HFF-Myc (cell line): ENCODE results near the gene JMJD1C.
"Not testable (repeated sequence)": the region's sequence is repeated elsewhere in the genome, so short reads cannot be mapped to it uniquely, and the experiment has no call there.

Experiments used
- DNase-seq: peaks from one replicate; pipeline ENCODE4 v3.0.0-alpha.2; 2011; ENCODE audit warnings: low read depth; ENCODE audit errors: extremely low read depth
- H3K4me3 ChIP-seq: replicated peaks from 2 replicates; pipeline ENCODE4 v1.5.1; 2011; ENCODE audit warnings: low read depth, mild to moderate bottlenecking, control low read depth, low read length
- TF ChIP-seq, protein P1 (sequence below): IDR thresholded peaks from 2 replicates; pipeline ENCODE4 v1.5.1; 2012; ENCODE audit warnings: mild to moderate bottlenecking, low read depth, low read length, control low read depth; ENCODE audit errors: missing control alignments

JMJD1C gene

DNA sequence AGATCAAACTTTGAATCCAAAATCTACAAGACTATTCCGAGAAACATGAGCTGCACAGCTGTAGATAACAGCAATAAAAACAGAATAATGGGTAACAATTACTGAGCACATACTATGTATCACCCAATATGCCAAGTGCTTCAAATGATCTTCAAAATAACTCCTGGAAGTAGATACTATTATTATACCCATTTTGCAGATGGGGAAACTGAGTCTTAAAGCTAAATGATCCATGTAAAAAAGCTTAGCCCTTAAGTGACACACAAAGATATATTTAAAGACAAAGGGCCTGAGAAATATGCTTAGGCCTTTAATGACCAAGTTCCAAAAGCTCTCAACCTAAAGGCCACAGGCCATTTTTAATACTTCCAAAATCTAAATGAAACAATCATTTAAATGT lies 37.1 kb upstream of the JMJD1C start:
- H3K4me3 ChIP-seq: no peak overlapping the region
- no peak for DNase-seq
- TF ChIP-seq, protein P1, sequence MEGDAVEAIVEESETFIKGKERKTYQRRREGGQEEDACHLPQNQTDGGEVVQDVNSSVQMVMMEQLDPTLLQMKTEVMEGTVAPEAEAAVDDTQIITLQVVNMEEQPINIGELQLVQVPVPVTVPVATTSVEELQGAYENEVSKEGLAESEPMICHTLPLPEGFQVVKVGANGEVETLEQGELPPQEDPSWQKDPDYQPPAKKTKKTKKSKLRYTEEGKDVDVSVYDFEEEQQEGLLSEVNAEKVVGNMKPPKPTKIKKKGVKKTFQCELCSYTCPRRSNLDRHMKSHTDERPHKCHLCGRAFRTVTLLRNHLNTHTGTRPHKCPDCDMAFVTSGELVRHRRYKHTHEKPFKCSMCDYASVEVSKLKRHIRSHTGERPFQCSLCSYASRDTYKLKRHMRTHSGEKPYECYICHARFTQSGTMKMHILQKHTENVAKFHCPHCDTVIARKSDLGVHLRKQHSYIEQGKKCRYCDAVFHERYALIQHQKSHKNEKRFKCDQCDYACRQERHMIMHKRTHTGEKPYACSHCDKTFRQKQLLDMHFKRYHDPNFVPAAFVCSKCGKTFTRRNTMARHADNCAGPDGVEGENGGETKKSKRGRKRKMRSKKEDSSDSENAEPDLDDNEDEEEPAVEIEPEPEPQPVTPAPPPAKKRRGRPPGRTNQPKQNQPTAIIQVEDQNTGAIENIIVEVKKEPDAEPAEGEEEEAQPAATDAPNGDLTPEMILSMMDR: no peak

GRCh38 chr10:63501954-63502353 lies 36.2 kb upstream of the JMJD1C start:
- no peak overlapping the region for H3K4me3 ChIP-seq
- DNase-seq: no peak
- TF ChIP-seq, protein P1: no peak

GRCh38 chr10:63500551-63500950 lies 34.8 kb upstream of the JMJD1C start:
- not testable (repeated sequence) for DNase-seq, H3K4me3 ChIP-seq

DNA sequence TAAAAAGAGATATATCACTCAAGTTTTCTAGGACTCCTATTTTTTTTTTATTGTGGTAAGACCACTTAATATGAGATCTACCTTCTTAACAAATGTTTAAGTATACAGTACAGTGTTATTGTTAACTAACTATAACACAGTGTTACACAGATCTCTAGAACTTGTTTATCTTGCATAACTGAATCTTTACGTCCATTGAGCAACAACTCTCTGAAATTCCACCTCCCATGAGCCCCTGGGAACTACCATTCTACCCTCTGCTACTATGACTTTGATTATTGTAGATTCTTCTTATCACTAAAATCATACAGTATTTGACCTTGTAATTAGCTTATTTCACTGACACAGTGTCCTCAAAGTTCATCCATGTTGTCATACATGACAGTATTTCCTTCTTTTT lies 32.9 kb upstream of the JMJD1C start:
- TF ChIP-seq, protein P1: no peak
- no peak overlapping the region for H3K4me3 ChIP-seq
- no peak for DNase-seq

DNA sequence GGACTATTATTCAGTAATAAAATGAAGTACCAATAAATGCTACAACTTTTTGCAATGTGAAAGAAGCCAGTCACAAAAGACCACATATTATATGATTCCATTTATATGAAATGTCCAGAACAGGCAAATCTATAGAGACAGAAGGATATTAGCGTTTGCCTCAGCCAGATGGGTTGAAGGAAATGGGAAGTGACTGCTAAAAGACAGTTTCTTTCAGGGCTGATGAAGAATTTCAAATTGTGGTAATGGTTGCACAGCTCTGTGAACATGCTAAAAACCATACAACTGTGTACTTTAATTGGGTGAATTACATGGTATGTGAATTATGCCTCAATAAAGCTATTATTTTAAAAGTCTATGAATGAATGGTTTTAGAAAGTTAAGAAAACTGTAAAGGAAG lies 31.5 kb upstream of the JMJD1C start:
- TF ChIP-seq, protein P1: no peak
- H3K4me3 ChIP-seq: no peak overlapping the region
- no peak for DNase-seq

GRCh38 chr10:63496561-63496960 lies 30.8 kb upstream of the JMJD1C start:
- no peak for DNase-seq
- H3K4me3 ChIP-seq: no peak overlapping the region
- TF ChIP-seq, protein P1: no peak

- no peak overlapping the region for H3K4me3 ChIP-seq
- TF ChIP-seq, protein P1: no peak
- no peak for DNase-seq
These were observed 29.2 kb upstream of the JMJD1C start for GRCh38 chr10:63494951-63495350.
